Stimulated activated CD8-positive, alpha-beta memory T cell treated with anti-CD3 and anti-CD28 coated beads, Interleukin-15, amount 100 ng/mL, for 1 hour (primary cell): ENCODE results near the gene PNPLA6.

ENCODE experiments used
- DNase-seq: peaks from one replicate; pipeline ENCODE4 v3.0.0-alpha.2; 2020; ENCODE audit warnings: low read depth

PNPLA6 gene

DNA sequence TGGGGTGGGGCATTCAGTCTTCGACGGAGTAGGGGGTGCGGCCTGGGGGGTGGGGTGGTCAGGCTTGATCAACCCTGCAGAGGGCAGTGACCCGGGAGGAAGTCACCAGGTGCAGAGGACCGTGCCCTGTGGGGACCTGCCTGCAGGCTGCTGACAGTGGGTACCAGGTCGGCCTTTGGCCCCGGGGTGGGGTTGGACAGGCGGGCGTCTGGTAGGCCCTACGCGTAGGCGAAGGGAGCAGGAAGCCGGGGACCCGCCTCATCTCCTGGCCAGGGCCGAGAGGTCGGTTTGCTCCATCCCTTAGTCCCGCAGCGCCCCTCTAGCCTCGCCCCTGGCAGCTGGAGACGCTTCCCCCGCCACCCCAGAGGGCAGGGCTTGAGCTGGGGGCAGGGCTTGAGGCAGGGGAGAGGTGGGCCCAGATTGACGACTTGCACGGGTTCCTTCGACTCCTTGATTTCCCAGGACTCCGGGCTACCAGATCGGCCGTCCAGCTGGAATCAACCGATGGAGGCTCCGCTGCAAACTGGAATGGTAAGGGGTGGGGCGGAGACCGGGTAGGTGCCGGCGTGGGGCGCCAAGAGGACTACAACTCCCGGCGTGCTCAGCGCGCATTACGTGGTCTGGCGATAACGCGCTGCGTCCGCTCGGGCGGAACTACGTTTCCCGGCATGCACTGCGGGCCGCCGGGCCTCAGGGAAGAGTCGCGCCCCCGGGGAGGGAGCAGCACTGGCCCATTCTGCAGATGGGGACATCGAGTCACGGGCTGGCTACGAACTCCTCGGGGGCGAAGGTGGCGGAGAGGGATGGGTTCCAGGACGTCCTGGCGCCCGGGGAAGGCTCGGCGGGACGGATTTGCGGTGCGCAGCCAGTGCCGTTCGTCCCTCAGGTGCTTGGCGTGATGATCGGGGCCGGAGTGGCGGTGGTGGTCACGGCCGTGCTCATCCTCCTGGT is at the start of gene PNPLA6:
TSS of gene PNPLA6 (plus strand) at position 671 of the 951 bp plus-strand sequence. CDS start at position 743, 72 bp downstream.
- peak; percentile 86 for DNase-seq

DNA sequence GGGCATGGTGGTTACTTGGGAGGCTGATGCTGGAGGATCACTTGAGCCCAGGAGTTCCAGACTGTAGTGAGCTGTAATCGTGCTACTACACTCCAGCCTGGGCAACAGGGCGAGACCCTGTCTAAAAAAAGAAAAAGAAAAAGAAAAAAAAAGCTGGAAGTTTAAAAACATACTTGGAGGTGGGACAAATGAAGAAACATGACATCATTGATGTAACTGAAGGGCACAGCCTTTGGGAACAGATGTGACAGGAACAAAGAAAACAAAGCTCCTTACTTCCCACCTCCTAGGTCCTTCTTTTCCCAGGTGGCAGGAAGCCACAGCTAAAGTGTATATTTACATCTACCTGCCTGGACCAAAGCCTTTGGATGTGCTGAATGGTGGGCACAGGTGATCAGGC is 48.6 kb upstream of the PNPLA6 start:
- no peak for DNase-seq

- peak; percentile 85 for DNase-seq
These were observed 46.7 kb upstream of the PNPLA6 start, which contains the start of gene PEX11G for GRCh38 chr19:7488736-7489353. PEX11G (minus strand) TSS chr19:7489035; CDS start chr19:7489010, 25 bp downstream.

DNA sequence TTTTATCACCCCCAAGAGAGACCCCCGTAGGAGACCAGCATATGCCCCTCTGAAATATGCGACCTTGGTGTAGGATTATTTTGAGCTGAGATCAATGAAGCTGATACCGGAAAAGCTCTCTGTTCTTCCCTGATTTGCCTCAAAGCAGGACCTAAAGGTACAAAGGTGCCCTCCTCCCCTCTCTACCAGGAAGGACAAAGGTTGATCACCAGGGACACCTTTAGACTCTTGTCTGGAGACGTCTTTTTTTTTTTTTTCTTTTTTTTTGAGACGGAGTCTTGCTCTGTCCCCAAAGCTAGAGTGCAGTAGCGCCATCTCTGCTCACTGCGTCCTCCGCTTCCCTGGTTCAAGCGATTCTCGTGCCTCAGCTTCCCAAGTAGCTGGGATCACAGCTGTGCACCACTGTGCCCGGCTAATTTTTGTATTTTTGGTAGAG is 45.9 kb upstream of the PNPLA6 start:
- DNase-seq, result no peak

DNA sequence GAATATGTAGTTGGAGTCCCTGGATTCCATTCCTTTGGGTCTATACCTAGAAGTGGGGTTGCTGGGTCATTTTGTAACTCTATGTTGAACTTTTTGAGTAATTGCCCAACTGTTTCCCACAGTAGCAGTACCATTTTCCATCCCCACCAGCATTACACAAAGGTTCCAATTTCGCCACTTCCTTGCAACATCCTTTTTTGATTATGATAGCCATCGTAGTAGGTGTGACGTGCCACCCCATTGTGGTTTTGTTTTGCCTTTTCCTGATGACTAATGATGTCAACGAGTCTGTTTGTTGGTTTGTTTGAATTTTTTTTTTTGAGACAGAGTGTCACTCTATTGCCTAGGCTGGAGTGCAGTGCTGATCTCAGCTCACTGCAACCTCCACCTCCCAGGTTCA is 43.4 kb upstream of the PNPLA6 start:
- DNase-seq, result no peak

DNA sequence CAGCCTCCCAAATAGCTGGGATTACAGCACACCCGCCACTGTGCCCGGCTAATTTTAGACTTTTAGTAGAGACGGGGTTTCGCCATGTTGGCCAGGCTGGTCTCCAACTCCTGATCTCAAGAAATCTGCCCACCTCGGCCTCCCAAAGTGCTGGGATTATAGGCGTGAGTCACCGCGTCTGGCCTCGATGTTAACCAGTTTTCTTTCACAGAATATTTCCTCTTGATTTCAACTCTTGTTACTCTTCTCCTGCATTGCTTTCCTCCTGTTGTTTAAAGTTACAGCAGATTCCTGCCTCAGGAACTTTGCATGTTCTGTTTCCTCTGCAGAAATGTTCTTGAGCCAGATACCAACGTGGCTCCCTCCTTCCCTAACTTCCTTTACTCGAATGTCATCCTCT is 43.0 kb upstream of the PNPLA6 start:
- DNase-seq, result no peak

- DNase-seq, result no peak
These were observed 41.0 kb upstream of the PNPLA6 start for GRCh38 chr19:7494416-7495098.

- DNase-seq, result no peak
These were observed 38.2 kb upstream of the PNPLA6 start for GRCh38 chr19:7497292-7497691.

- DNase-seq, result no peak
These were observed 34.6 kb upstream of the PNPLA6 start for GRCh38 chr19:7500811-7501450.

DNA sequence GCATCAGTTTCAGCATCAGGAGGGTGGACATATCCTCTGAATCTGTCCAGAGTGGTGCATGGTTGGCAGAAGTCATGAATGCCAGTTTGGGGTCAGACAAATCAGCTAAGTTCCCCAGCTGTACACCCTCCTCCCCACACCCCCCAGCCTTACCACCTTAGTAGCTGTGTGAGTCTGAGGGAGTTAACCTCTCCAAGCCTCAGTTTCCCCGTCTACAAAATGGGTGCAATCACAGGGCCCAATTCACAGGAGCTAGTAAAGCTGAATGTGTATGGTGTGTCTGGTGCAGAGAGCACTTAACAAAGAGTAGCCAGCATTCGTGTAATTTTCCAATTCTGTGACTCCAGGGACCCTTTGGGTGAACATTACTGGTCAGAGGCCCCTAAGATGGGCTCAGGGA is 33.0 kb upstream of the PNPLA6 start:
- DNase-seq, result no peak

- DNase-seq, result no peak
These were observed 30.8 kb upstream of the PNPLA6 start for GRCh38 chr19:7504684-7505083.

DNA sequence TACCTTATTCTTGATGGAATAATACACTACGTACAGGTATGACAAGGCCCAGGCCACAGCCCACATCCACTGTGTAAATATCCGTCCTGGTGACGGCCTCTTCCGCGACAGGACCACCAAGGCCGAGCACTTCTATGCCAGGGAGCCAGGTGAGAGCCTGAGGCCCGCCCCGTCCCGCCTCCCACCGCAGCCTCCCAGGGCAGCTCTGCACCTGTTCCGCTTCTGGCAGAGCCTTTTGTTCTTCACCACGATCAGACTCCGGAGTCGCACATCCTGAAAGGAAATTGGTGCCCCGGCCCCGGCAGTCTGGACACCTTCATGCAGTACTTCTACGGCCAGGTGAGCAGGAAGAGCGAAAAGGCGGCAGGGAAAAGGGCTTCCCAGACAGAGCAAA is 30.2 kb upstream of the PNPLA6 start:
- no peak for DNase-seq

- no peak for DNase-seq
These were observed 29.7 kb upstream of the PNPLA6 start for GRCh38 chr19:7505682-7506384.

- no peak for DNase-seq
These were observed 28.9 kb upstream of the PNPLA6 start for GRCh38 chr19:7506385-7507328.

GRCh38 chr19:7507884-7508283 is 27.6 kb upstream of the PNPLA6 start:
- no peak for DNase-seq

- no peak for DNase-seq
These were observed 25.9 kb upstream of the PNPLA6 start for GRCh38 chr19:7509625-7510024.

DNA sequence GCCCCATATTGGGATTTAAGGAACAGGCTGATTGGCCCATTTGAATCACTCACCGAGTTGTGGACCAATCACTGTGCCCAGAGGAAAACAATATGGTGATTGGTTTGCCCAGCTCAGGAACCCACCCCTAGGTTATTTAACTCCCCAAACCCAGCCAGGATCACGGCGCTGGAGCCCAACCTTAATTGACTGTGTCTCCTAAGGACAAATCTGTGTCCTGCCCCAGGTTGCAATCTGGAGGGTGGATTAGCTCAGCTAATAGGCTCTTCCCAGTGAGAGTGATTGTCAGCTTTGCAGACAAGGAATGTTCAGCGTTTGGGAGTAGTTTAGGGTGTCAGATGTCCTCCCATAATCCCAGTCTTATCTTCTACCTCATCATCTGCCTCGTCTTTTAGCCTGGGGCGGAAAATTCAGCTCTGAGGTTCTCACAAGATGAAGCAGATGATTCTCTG is 23.1 kb upstream of the PNPLA6 start:
- DNase-seq, result no peak

DNA sequence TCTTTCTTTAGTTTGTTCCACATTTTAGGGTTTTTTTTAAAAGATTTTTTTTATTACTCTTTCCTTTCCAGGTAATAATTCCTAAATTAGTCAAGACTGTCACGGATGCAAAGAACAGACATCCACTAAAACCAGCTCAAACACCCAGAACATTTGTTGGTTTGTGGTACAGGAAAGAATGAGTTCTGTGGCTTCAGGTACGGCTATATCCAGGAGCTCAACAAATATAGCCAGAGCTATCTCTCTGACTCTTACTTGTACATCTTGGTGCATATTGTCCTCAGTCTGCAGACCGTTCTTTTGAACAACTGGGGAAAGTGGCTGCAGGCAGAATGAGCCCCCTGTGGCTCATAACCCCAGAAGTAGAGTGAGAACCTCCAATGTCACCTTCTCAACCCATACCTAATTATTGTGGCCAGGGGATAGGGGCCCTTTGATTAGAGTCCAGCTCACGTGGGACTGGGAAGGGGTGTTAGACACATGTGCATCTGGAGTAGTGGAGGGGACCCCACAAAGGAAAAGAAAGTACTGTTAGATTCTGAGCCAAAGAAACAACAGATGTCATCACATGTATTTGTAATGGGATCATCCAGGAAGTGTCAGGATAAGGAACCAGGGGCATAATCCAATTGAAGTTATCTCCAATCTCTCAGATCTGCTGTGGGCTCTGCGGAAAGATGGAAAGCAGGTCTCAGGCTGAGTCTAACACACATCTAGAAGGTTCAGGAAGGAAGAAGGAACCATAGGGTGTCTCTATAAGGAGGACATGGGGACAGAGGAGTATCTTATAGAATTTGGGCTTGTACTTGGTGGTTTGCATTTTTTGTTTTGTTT is 21.5 kb upstream of the PNPLA6 start:
- DNase-seq, result no peak

GRCh38 chr19:7515110-7515644 is 20.3 kb upstream of the PNPLA6 start:
- DNase-seq, result no peak
